NT2/D1 (cell line): ENCODE results near the gene PTPRQ.

Experiments used
- SUZ12 ChIP-seq: IDR thresholded peaks from 2 replicates; pipeline ENCODE4 v1.6.1; 2011; ENCODE audit not compliant: insufficient read length, insufficient read depth; ENCODE audit errors: extremely low read depth
- ZNF274 ChIP-seq: IDR thresholded peaks from 2 replicates; pipeline ENCODE4 v1.6.1; 2011; ENCODE audit warnings: mild to moderate bottlenecking, low read depth, low read length

DNA sequence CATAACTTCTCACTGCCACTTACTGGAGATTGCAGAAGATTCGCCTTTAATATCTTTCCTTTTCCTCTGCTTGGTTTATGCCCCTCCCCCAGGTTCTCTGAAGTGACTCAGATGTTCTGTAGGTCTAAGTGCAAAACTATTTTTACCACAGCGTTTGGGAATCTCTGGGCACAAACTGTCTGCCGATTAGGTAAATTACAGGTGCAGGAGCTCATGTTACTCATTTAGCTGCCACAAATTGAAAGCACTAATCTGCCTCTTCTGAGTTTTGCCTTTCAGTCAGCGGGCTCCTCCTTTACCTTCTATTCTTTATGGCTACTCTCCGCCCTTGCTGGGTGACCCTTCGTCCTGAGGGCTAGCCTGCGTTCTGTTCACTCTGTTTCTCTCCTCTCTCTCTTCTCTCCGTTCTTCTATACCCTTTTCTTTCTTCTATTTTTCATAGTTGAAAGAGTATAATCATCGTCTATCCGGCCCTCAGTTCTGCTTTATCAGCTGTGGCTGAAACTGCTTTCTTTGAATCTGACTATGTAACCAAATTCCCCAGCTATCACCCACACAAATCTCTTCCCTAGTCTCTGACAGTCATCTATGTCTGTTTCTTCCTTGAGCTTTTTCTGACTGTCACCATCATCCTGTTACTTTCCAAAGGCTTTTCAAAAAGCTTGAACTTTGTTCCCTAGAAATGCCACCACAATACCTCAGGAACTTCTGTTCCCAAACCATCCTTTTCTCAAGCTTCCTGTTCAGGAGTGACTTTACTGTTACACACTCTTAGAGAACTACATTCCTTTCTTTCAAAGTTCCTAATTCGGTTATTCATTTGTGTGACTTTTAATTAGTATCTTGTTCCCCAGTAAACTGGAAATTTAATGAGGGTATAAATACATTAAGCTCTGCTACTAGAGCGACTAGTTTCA is 259.1 kb downstream of the PTPRQ start:
- TF ChIP-seq ZNF274 (no peak), SUZ12 (no peak)
